Parathyroid adenoma (tissue), 2 donors: ENCODE measurements around the gene UBTD1.
A peak's percentile ranks its signal among the peaks of the same experiment; 100 is the strongest.
"Not testable (repeated sequence)": the region's sequence is repeated elsewhere in the genome, so short reads cannot be mapped to it uniquely, and the experiment has no call there.

Source experiments
- H2AFZ ChIP-seq: fragments of 300-600 bp; sonication (generic); one replicate; pipeline ENCODE4 v1.7.0; 2017; ENCODE audit warnings: antibody characterized with exemption, mild to moderate bottlenecking
- H3K27ac ChIP-seq: fragments of 300-600 bp; sonication (generic); one replicate; pipeline ENCODE4 v1.7.0; 2017
- H3K27me3 ChIP-seq: fragments of 300-600 bp; sonication (generic); one replicate; pipeline ENCODE4 v1.7.0; 2017; ENCODE audit warnings: low read length; ENCODE audit not compliant: control insufficient read depth, insufficient read depth
- H3K36me3 ChIP-seq: fragments of 300-600 bp; sonication (generic); one replicate; pipeline ENCODE4 v1.7.0; 2017; ENCODE audit warnings: low read length; ENCODE audit not compliant: control insufficient read depth, insufficient read depth
- H3K4me1 ChIP-seq: fragments of 300-600 bp; sonication (generic); one replicate; pipeline ENCODE4 v1.7.0; 2017; ENCODE audit warnings: control low read depth
- H3K4me2 ChIP-seq: fragments of 300-600 bp; sonication (generic); one replicate; pipeline ENCODE4 v1.7.0; 2017; ENCODE audit warnings: low read length
- H3K4me3 ChIP-seq: fragments of 300-600 bp; sonication (generic); one replicate; pipeline ENCODE4 v1.7.0; 2017; ENCODE audit warnings: low read depth, low read length
- H3K79me2 ChIP-seq: fragments of 300-600 bp; sonication (generic); one replicate; pipeline ENCODE4 v1.7.0; 2017; ENCODE audit warnings: control low read depth
- H3K9ac ChIP-seq: fragments of 300-600 bp; sonication (generic); one replicate; pipeline ENCODE4 v1.7.0; 2017; ENCODE audit warnings: mild to moderate bottlenecking
- H3K9me3 ChIP-seq: fragments of 300-600 bp; sonication (generic); one replicate; pipeline ENCODE4 v1.7.0; 2017; ENCODE audit warnings: low read length; ENCODE audit not compliant: control insufficient read depth
- CTCF ChIP-seq: fragments of 300-600 bp; sonication (generic); IDR thresholded peaks from one replicate; pipeline ENCODE4 v1.7.0; 2017; ENCODE audit warnings: antibody characterized with exemption, mild to moderate bottlenecking
- donor health status: primary hyperparathyroidism.

The UBTD1 gene

DNA sequence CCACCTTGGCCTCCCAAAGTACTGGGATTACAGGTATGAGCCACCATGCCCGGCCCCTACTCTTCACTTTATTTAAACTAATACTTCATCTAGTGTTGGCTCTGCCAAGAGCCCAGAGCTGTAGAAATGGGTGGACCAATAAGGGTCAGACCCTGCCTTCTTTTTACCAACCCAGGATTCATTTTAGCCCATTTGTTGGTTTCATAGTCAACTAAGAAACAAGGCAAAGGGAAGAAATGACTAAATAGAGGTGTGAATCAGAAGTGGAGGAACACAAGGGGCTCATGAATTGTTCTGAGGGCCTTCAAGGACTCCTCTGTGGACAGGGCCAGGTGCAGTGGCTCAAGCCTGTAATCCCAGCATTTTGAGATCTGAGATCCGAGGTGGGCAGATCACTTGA lies 74.9 kb downstream of the UBTD1 start:
- Histone ChIP-seq H3K4me2 (no peak overlapping the region), H3K9me3 (no peaks in the 10 kb centered on the region), H3K79me2 (no peaks in the 10 kb centered on the region), H3K9ac (no peak overlapping the region), H3K27ac (no peak overlapping the region), H3K36me3 (no peaks in the 10 kb centered on the region), H3K27me3 (no peaks in the 10 kb centered on the region), H2AFZ (no peak overlapping the region), H3K4me3 (no peak overlapping the region), H3K4me1 (peaks cover 20% of the 10 kb centered on the region)
- TF ChIP-seq CTCF, result no peak

- Histone ChIP-seq H3K9ac (no peak overlapping the region), H3K9me3 (no peaks in the 10 kb centered on the region), H2AFZ (peak overlapping the region; percentile 10), H3K4me1 (peaks cover 20% of the 10 kb centered on the region), H3K27me3 (no peaks in the 10 kb centered on the region), H3K36me3 (no peaks in the 10 kb centered on the region), H3K79me2 (no peaks in the 10 kb centered on the region), H3K27ac (peak overlapping the region; percentile 74), H3K4me2 (no peak overlapping the region), H3K4me3 (no peak overlapping the region)
- no peak for TF ChIP-seq CTCF
These were observed 75.8 kb downstream of the UBTD1 start for GRCh38 chr10:97574374-97575126.

DNA sequence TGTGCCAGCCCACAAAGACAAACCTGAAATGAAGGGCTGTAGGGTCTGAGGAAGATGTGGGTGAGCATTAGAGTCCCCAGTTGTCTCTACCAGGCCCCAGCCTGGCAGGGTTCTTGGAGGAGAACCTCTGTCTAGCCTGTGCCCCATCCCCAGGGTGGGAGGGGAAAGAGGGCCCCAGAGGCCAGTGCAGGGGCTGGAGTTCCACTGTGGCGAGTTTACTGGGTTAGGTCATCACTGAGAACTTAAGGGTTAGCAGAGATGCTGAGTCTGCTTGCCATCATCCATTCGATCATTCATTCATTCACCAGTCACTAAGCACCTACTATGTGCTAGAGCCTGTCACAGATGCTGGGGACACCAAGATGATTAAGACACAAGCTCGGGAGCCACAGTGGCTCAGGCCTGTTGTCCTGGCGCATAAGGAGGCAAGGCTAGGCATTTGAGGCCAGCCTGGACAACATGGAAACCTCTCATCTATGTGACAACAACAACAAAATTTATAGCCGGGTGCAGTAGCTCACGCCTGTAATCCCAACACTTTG lies 76.5 kb downstream of the UBTD1 start:
- H3K36me3 ChIP-seq, result no peaks in the 10 kb centered on the region
- H3K9me3 ChIP-seq, result no peaks in the 10 kb centered on the region
- H3K27ac ChIP-seq, result peak overlapping the region; percentile 74
- no peak overlapping the region for H3K9ac ChIP-seq
- H2AFZ ChIP-seq, result no peak overlapping the region
- no peak for TF ChIP-seq CTCF
- H3K27me3 ChIP-seq, result no peaks in the 10 kb centered on the region
- H3K4me3 ChIP-seq, result no peak overlapping the region
- H3K4me1 ChIP-seq, result peaks cover 20% of the 10 kb centered on the region
- no peaks in the 10 kb centered on the region for H3K79me2 ChIP-seq
- H3K4me2 ChIP-seq, result no peak overlapping the region

DNA sequence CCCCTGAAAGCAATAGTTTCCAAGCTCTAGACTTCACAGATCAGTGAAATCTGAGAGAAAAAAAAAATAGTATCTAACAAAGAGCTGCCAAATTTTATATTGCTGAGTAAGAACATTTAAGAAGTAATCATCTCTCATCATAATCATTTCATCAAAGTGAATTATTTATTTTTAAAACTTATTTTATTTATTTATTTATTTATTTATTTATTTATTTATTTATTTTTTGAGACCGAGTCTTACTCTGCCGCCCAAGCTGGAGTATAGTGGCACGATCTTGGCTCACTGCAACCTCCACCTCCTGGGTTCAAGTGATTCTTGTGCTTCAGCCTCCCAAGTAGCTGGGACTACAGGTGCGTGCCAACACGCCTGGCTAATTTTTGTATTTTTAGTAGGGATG lies 77.8 kb downstream of the UBTD1 start:
- H3K4me2 ChIP-seq, H3K9ac ChIP-seq, H3K79me2 ChIP-seq, H3K9me3 ChIP-seq, H3K4me3 ChIP-seq, H3K36me3 ChIP-seq, H3K27me3 ChIP-seq: not testable (repeated sequence)
- Histone ChIP-seq H3K4me1 (peaks cover 20% of the 10 kb centered on the region), H2AFZ (peak overlapping the region; percentile 66), H3K27ac (peak overlapping the region; percentile 54)

GRCh38 chr10:97577701-97578100 lies 79.0 kb downstream of the UBTD1 start:
- Histone ChIP-seq H3K79me2 (no peaks in the 10 kb centered on the region), H3K27ac (no peak overlapping the region), H3K36me3 (no peaks in the 10 kb centered on the region), H3K9ac (no peak overlapping the region), H2AFZ (no peak overlapping the region), H3K4me2 (no peak overlapping the region), H3K27me3 (no peaks in the 10 kb centered on the region), H3K4me1 (peaks cover 20% of the 10 kb centered on the region), H3K9me3 (no peaks in the 10 kb centered on the region), H3K4me3 (no peak overlapping the region)
- TF ChIP-seq CTCF, result no peak
